ENCODE data around the gene HBD.

- TF ChIP-seq CTCF (IDR thresholded peaks at IDR 0.05) (no peak), POLR2AphosphoS5 (IDR thresholded peaks at IDR 0.05; ENCODE audit: insufficient read depth in 1 of 2, low read depth in 1 of 2) (no peak), POLR2A (IDR thresholded peaks at IDR 0.05) (no peak)
Observed at GRCh38 chr11:5224538-5225479, 9.5 kb downstream of the HBD start.

Data from vagina (tissue), 2 donors.